ENCODE data around the gene TBC1D4. TPM values are rescaled to one million over a fixed set of nuclear protein-coding genes. Genes with fewer than 3 reads are reported as not detected.

TBC1D4 gene
- total RNA-seq, 1 donor from 2014 or later: 5.3 TPM

GRCh38 chr13:75423946-75424345 lies 58.0 kb downstream of the TBC1D4 start:
- no peak for TF ChIP-seq CTCF (IDR thresholded peaks at IDR 0.05)
- DNase-seq (ENCODE audit: extremely low spot score, unreplicated experiment): no peak
- peaks cover 8% of the 10 kb centered on the region for H3K9me3 Mint-ChIP-seq (ENCODE audit: unreplicated experiment)
- H3K27me3 Mint-ChIP-seq (ENCODE audit: unreplicated experiment): no peaks in the 10 kb centered on the region
- peaks cover 3% of the 10 kb centered on the region for H3K4me1 Mint-ChIP-seq (ENCODE audit: unreplicated experiment)
- H3K36me3 Mint-ChIP-seq (ENCODE audit: unreplicated experiment): no peaks in the 10 kb centered on the region
- H3K4me3 Mint-ChIP-seq (ENCODE audit: unreplicated experiment): no peak overlapping the region
- no peak overlapping the region for H3K27ac Mint-ChIP-seq (ENCODE audit: unreplicated experiment)

- no peak for TF ChIP-seq CTCF (IDR thresholded peaks at IDR 0.05)
- H3K9me3 Mint-ChIP-seq (ENCODE audit: unreplicated experiment): peaks cover 8% of the 10 kb centered on the region
- no peak for DNase-seq (ENCODE audit: extremely low spot score, unreplicated experiment)
- H3K36me3 Mint-ChIP-seq (ENCODE audit: unreplicated experiment): no peaks in the 10 kb centered on the region
- peaks cover 10% of the 10 kb centered on the region for H3K4me1 Mint-ChIP-seq (ENCODE audit: unreplicated experiment)
- no peak overlapping the region for H3K4me3 Mint-ChIP-seq (ENCODE audit: unreplicated experiment)
- H3K27ac Mint-ChIP-seq (ENCODE audit: unreplicated experiment): no peak overlapping the region
- H3K27me3 Mint-ChIP-seq (ENCODE audit: unreplicated experiment): no peaks in the 10 kb centered on the region
These were observed 59.9 kb downstream of the TBC1D4 start for GRCh38 chr13:75422028-75422427.

GRCh38 chr13:75421133-75421532 lies 60.8 kb downstream of the TBC1D4 start:
- DNase-seq (ENCODE audit: extremely low spot score, unreplicated experiment): no peak
- no peak for TF ChIP-seq CTCF (IDR thresholded peaks at IDR 0.05)
- H3K4me1 Mint-ChIP-seq (ENCODE audit: unreplicated experiment): peaks cover 19% of the 10 kb centered on the region
- H3K36me3 Mint-ChIP-seq (ENCODE audit: unreplicated experiment): no peaks in the 10 kb centered on the region
- H3K4me3 Mint-ChIP-seq (ENCODE audit: unreplicated experiment): no peak overlapping the region
- no peaks in the 10 kb centered on the region for H3K27me3 Mint-ChIP-seq (ENCODE audit: unreplicated experiment)
- no peak overlapping the region for H3K27ac Mint-ChIP-seq (ENCODE audit: unreplicated experiment)
- peaks cover 8% of the 10 kb centered on the region for H3K9me3 Mint-ChIP-seq (ENCODE audit: unreplicated experiment)

- H3K27ac Mint-ChIP-seq (ENCODE audit: unreplicated experiment): no peak overlapping the region
- peaks cover 4% of the 10 kb centered on the region for H3K9me3 Mint-ChIP-seq (ENCODE audit: unreplicated experiment)
- TF ChIP-seq CTCF (IDR thresholded peaks at IDR 0.05): no peak
- no peak overlapping the region for H3K4me3 Mint-ChIP-seq (ENCODE audit: unreplicated experiment)
- no peaks in the 10 kb centered on the region for H3K36me3 Mint-ChIP-seq (ENCODE audit: unreplicated experiment)
- H3K27me3 Mint-ChIP-seq (ENCODE audit: unreplicated experiment): no peaks in the 10 kb centered on the region
- DNase-seq (ENCODE audit: extremely low spot score, unreplicated experiment): no peak
- peaks cover 32% of the 10 kb centered on the region for H3K4me1 Mint-ChIP-seq (ENCODE audit: unreplicated experiment)
These were observed 62.3 kb downstream of the TBC1D4 start for GRCh38 chr13:75419656-75420055.

- peaks cover 36% of the 10 kb centered on the region for H3K4me1 Mint-ChIP-seq (ENCODE audit: unreplicated experiment)
- no peak overlapping the region for H3K4me3 Mint-ChIP-seq (ENCODE audit: unreplicated experiment)
- no peak overlapping the region for H3K27ac Mint-ChIP-seq (ENCODE audit: unreplicated experiment)
- H3K36me3 Mint-ChIP-seq (ENCODE audit: unreplicated experiment): no peaks in the 10 kb centered on the region
- no peaks in the 10 kb centered on the region for H3K9me3 Mint-ChIP-seq (ENCODE audit: unreplicated experiment)
- no peak for TF ChIP-seq CTCF (IDR thresholded peaks at IDR 0.05)
- H3K27me3 Mint-ChIP-seq (ENCODE audit: unreplicated experiment): no peaks in the 10 kb centered on the region
- DNase-seq (ENCODE audit: extremely low spot score, unreplicated experiment): no peak
These were observed 63.0 kb downstream of the TBC1D4 start for GRCh38 chr13:75418997-75419396.

Measured in osteocyte (in vitro differentiated cells).